Femur (tissue), 1 donor: ENCODE measurements around the gene UNC5CL.

Experiments
- DNase-seq: peaks from one replicate; pipeline ENCODE4 v3.0.0-alpha.2; 2017

UNC5CL gene

DNA sequence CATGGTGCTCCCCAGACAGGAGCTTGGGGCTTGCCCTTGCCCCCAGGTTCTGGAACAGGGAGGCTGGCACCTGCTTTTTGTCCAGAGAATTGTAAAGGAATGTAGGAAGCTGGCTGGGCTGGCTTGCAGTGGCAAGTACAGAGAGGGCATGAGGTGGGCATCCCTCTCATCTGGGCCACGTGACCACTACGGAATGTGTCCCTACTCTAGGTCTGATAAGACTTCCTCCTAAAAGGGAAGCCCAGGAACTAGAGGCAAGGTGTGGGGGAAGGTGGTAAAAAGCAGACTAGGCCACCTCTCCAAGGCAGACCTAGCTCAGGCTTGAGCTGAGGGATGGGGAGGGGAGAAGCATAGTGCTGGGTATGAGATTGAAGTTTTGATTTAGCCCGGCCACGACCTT, 38.8 kb downstream of the UNC5CL start:
- no peak for DNase-seq

DNA sequence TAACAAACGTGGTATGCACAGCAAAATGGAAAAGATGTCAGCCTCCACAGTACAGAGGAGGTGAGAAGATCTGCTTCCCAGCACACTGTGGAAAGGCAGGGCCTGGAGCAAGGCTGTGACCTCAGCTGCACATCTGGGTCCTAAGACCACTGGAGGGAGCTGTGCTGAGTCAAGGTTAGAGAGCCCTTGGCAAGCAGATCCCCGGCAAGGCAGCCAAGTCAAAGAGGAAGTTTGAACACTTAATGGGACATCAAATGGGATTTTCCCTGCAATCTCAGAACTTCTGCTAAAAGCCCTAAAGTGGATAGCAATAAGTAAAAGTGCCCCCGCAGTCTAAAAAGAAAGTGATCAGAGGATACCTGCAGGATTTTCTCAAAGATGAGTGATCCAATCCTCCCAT, 39.5 kb downstream of the UNC5CL start:
- peak; percentile 73 for DNase-seq

DNA sequence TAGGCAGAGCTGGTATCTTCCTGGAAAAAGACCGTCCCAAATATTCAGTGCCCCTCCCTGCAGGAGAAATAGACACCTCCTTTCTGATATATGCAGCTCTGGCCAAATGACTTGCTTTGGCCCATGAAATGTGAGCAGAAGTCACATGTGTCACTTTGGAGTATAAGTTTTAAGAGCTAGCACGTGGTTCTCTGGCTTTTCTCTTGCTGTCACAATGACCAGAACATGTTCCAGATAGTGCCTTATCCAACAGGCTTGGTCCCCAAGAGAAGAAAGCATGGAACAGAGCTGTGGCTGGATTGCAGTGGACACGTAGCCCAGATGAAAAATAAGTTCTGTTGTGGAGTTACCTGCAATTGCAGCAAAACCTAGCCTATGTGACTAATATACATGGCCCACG, 40.4 kb downstream of the UNC5CL start:
- DNase-seq = no peak

GRCh38 chr6:40997234-40997957, 41.6 kb downstream of the UNC5CL start:
- no peak for DNase-seq

- no peak for DNase-seq
These were observed 42.3 kb downstream of the UNC5CL start for GRCh38 chr6:40996591-40997233.

DNA sequence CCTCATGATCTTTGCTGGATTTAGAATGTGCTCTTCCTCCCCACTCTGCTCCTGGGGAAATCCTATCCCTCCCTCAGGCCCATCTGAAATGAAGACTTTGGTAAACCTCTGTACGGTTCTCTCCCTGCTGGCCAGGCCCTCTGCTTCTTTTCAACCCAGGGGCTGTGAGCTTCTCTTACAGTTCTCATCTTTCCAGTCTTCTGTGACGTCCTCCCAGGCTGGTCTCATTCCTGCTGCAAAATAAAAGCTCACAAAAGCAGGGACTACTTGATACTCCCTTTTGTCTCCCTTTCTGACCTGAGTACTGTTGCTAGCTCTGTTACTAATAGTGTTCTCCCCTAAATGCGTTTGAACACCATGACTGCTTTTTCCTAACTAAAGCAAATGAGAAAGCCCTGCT, 46.3 kb downstream of the UNC5CL start:
- DNase-seq = no peak

GRCh38 chr6:40990301-40990700, 48.7 kb downstream of the UNC5CL start:
- no peak for DNase-seq

GRCh38 chr6:40989204-40990169, 49.5 kb downstream of the UNC5CL start:
- DNase-seq = no peak

GRCh38 chr6:40988634-40989033, 50.4 kb downstream of the UNC5CL start:
- no peak for DNase-seq

DNA sequence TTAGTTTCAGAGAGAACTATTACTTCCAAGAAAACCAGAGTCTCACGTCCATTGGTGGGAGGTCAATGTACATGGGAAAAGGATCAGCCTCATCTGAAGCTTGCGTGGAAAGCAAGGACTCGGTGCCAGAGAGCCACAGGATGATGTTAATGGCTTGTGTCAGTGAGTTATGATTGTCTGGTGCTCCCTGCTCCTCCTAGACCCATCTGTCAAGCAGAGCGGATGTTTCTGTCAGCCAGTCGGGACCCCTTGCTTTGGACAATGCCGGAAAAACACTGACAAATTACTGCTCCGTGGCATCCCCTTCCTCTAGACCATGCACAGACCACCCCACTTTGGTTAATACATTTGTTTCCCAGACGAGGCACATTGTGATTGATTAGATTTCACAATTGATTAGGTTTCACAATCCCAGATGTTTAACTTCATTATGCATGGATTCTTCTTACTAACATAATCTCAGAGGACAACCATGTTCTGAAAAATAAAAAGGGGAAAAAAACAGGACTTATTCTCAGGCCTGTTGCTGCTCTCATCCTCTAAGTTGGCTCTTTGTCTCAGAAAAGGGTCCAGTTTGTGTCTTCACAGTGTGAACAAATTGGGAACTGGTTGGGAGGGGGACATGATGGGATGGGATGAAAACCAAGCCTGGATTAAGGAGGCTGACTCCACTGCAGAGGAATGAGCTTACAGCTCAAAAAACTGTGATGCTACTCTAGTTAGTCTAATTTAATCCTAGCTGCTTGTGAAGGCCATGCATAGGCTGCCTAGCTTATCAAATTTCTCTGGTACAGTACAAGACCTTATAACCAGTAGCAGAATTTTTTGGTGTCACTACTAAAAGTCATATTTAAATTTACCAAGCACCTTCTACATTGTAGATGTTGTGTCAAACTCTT, 51.9 kb downstream of the UNC5CL start:
- DNase-seq = peak; percentile 26

GRCh38 chr6:40986364-40986763, 52.7 kb downstream of the UNC5CL start:
- DNase-seq = no peak

- DNase-seq = no peak
These were observed 55.3 kb downstream of the UNC5CL start for GRCh38 chr6:40983752-40984151.

DNA sequence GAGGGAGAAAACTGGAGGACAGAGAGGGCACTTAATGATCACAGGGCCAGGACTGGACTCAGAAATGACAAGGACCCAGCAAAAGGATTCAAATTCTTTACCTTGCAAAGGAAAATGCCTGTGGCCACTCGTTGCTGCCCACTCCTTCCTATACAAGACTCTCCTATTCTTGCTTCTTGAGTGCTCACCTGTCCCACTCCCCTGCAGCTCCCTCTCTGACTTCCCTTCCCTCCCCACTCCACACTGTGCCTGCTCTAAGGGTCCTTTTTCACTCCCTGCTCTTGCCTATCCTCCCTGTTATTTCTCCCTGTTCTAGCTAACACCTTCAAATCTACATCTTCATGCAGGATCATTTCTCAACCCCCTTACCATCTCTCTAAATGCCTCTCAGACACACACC, 56.1 kb downstream of the UNC5CL start:
- no peak for DNase-seq

DNA sequence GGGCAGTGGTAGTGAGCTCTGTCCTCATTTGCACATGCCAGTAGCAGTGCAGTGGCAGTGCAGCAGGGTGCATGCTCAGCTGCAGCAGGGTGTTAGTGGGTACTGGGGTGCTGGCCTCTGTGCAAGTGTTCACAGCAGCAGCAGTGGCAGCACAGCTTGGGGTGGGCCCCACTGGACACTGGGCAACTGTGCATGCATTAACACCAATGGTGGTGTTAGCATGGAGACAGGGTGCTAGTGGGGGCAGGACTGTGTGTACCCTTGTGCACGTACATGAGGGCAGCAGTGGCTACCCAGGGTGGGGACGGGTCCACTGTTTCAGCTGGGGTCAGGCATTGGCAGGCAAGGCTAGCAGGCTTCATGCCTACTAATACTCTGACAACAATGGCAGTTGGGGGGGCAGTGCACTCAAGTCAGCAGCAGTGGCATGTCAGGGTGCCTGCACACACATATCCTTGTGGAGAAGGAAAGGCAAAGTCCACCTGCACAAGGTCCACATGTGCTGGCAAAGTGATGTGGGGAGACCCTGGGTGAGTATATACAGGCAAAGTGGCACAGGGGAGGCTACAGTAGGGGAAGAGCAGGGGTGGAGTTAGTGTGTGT, 60.2 kb downstream of the UNC5CL start:
- DNase-seq = no peak

GRCh38 chr6:40977695-40978094, 61.3 kb downstream of the UNC5CL start:
- no peak for DNase-seq

GRCh38 chr6:40977085-40977484, 61.9 kb downstream of the UNC5CL start:
- no peak for DNase-seq
